ENCODE results near the gene SLC37A1.

- no peak for TF ChIP-seq CTCF (IDR thresholded peaks at IDR 0.05 in 2 of 3, conservative IDR thresholded peaks at IDR 0.05 in 1 of 3; ENCODE audit: borderline replicate concordance in 1 of 3, insufficient read depth in 1 of 3, low read depth in 2 of 3, low read length in 2 of 3)
- TF ChIP-seq POLR2A (IDR thresholded peaks at IDR 0.05; ENCODE audit: borderline replicate concordance, extremely low read depth, insufficient read depth, insufficient read length) = no peak
- no peak for TF ChIP-seq RAD21 (IDR thresholded peaks at IDR 0.05; ENCODE audit: low read depth)
- no peak for TF ChIP-seq YY1 (IDR thresholded peaks at IDR 0.05; ENCODE audit: extremely low read depth, insufficient replicate concordance, low read depth, low read length)
- no peak for TF ChIP-seq CBX3 (IDR thresholded peaks at IDR 0.05; ENCODE audit: low read depth)
- TF ChIP-seq MAX (IDR thresholded peaks at IDR 0.05) = no peak
Observed at GRCh38 chr21:42552407-42553336, 39.0 kb downstream of the SLC37A1 start.

All from HCT116 (cell line).